ENCODE results near the gene VKORC1. TPM values are rescaled to one million over a fixed set of nuclear protein-coding genes. Genes with fewer than 3 reads are reported as not detected.
"Not testable (repeated sequence)": the region's sequence is repeated elsewhere in the genome, so short reads cannot be mapped to it uniquely, and the experiment has no call there.

The VKORC1 gene
- total RNA-seq, 2 experiments from 2014 or later: 67.3 to 72.3 TPM

- CTCF ChIA-PET: interaction anchor here (1.2 kb wide), 1 partner anchor 30 kb away, joined by 5 read pairs; no protein-coding TSS in a partner anchor
- H3K27ac Mint-ChIP-seq: no peak overlapping the region
- DNase-seq: no peak
- no peak overlapping the region for H3K4me3 Mint-ChIP-seq
- H3K27me3 Mint-ChIP-seq: no peaks in the 10 kb centered on the region
- POLR2A ChIA-PET: no interaction called here
- peaks cover 23% of the 10 kb centered on the region for H3K4me1 Mint-ChIP-seq (ENCODE audit: low read depth)
- intact Hi-C loops (cut with micrococcal nuclease): no loop called here
- peaks cover 12% of the 10 kb centered on the region for H3K36me3 Mint-ChIP-seq
- no peaks in the 10 kb centered on the region for H3K9me3 Mint-ChIP-seq
Observed at GRCh38 chr16:31111881-31112466, 17.4 kb upstream of the VKORC1 start.

GRCh38 chr16:31110106-31111034, 15.8 kb upstream of the VKORC1 start:
- Mint-ChIP-seq H3K27ac (no peak overlapping the region), H3K4me3 (no peak overlapping the region)
- CTCF ChIA-PET: interaction anchor here (1.2 kb wide), 1 partner anchor 32 kb away, joined by 3 read pairs; no protein-coding TSS in a partner anchor

DNA sequence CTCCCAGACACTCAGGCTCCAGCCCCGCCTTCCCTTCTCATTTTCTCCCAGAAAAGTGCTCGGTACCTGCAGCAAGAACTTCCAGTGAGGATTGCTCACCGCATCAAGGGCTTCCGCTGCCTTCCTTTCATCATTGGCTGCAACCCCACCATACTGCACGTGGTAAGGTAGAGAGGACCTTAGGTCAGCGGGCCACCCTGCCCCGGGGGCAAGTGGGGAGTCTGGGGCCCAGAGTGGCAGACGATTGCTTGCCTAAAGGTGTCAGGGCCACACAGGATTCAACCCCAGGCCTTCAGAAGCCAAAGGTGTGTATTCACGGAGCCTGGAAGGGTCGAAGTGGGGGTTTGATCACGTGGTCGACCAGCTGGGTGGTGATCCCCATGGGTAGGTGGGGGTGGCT, 15.0 kb upstream of the VKORC1 start:
- H3K27me3 Mint-ChIP-seq: no peaks in the 10 kb centered on the region
- peaks cover 12% of the 10 kb centered on the region for H3K36me3 Mint-ChIP-seq
- DNase-seq: no peak
- H3K9me3 Mint-ChIP-seq: no peaks in the 10 kb centered on the region
- ChIA-PET CTCF (interaction anchor here (1.2 kb wide), 2 partner anchors 33 to 125 kb away, joined by 3 read pairs; partner anchors contain the start of gene HSD3B7), POLR2A (no interaction called here)
- H3K4me3 Mint-ChIP-seq: peak overlapping the region; percentile 70
- H3K27ac Mint-ChIP-seq: no peak overlapping the region
- H3K4me1 Mint-ChIP-seq (ENCODE audit: low read depth): peaks cover 23% of the 10 kb centered on the region
- intact Hi-C loops (cut with micrococcal nuclease): loop anchor here (2.0 to 5.0 kb wide), 2 partner anchors 15 to 77 kb away; partner anchors contain the start of genes STX4 and VKORC1

More at GRCh38 chr16:31110106-31111034, 15.8 kb upstream of the VKORC1 start:
- intact Hi-C loops (cut with micrococcal nuclease): no loop called here
- POLR2A ChIA-PET: no interaction called here
- no peak for DNase-seq
- Mint-ChIP-seq H3K4me1 (ENCODE audit: low read depth) (peaks cover 23% of the 10 kb centered on the region), H3K9me3 (no peaks in the 10 kb centered on the region), H3K27me3 (no peaks in the 10 kb centered on the region), H3K36me3 (peaks cover 12% of the 10 kb centered on the region)

DNA sequence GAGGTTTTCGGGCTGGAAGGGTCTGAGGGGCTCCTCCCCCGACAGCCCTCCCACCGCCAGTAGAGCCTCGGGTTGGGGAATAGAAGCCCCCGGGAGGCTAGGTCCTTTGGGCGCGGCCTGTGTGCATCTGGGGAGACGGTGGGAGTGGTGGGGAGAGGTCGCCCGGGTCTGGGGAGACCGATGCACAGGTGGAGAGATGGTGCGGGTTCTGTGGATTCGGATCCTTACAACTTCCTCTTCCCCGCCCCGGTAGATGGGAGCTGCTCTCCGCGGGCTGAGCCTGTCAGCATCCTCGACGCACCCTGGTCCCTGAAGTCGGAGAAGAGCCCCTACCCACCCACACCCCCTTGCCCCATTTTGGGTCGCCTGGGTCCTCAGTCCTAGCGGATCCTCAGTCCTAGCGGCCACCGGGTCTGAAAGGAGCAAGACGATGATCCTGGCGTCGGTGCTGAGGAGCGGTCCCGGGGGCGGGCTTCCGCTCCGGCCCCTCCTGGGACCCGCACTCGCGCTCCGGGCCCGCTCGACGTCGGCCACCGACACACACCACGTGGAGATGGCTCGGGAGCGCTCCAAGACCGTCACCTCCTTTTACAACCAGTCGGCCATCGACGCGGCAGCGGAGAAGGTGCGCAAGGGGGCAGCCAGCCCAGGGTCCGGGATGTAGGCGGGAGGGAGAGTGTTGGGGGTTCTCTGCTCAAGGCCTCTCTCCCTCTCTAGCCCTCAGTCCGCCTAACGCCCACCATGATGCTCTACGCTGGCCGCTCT, 14.4 kb upstream of the VKORC1 start:
- H3K27me3 Mint-ChIP-seq: no peaks in the 10 kb centered on the region
- no peaks in the 10 kb centered on the region for H3K9me3 Mint-ChIP-seq
- CTCF ChIA-PET: interaction anchor here (1.2 kb wide), 1 partner anchor 124 kb away, joined by 3 read pairs; the partner anchor contains the start of gene HSD3B7
- no peak overlapping the region for H3K27ac Mint-ChIP-seq
- intact Hi-C loops (cut with micrococcal nuclease): loop anchor here (2.0 to 5.0 kb wide), 2 partner anchors 14 to 77 kb away; partner anchors contain the start of genes STX4 and VKORC1
- DNase-seq: no peak
- peak overlapping the region; percentile 76 for H3K4me3 Mint-ChIP-seq
- peaks cover 12% of the 10 kb centered on the region for H3K36me3 Mint-ChIP-seq
- POLR2A ChIA-PET: interaction anchor here (2.7 kb wide), 1 partner anchor 8 kb away, joined by 9 read pairs; the partner anchor contains the start of gene KAT8
- peaks cover 23% of the 10 kb centered on the region for H3K4me1 Mint-ChIP-seq (ENCODE audit: low read depth)

GRCh38 chr16:31108035-31108793, 13.6 kb upstream of the VKORC1 start, which contains the start of gene BCKDK:
BCKDK (plus strand) TSS chr16:31108386; CDS start chr16:31109224, 838 bp downstream.
- DNase-seq: peak; percentile 84
- H3K4me1 Mint-ChIP-seq (ENCODE audit: low read depth): peaks cover 18% of the 10 kb centered on the region
- intact Hi-C loops (cut with micrococcal nuclease): loop anchor here (2.0 to 5.0 kb wide), 2 partner anchors 13 to 76 kb away; partner anchors contain the start of genes STX4 and VKORC1
- peak within 1 kb of the TSS; percentile 80 for H3K4me3 Mint-ChIP-seq
- ChIA-PET CTCF (interaction anchor here (1.0 to 1.9 kb wide), 3 partner anchors 9 to 123 kb away, joined by 3 to 6 read pairs (median 4); partner anchors contain the start of genes HSD3B7 and KAT8), POLR2A (interaction anchor here (1.3 to 2.7 kb wide), 3 partner anchors 9 to 72 kb away, joined by 3 to 9 read pairs (median 5); partner anchors contain the start of genes FUS and KAT8)
- H3K27ac Mint-ChIP-seq: peak within 1 kb of the TSS; percentile 90
- H3K27me3 Mint-ChIP-seq: no peaks in the 10 kb centered on the region
- H3K36me3 Mint-ChIP-seq: peaks cover 12% of the 10 kb centered on the region
- H3K9me3 Mint-ChIP-seq: no peaks in the 10 kb centered on the region

DNA sequence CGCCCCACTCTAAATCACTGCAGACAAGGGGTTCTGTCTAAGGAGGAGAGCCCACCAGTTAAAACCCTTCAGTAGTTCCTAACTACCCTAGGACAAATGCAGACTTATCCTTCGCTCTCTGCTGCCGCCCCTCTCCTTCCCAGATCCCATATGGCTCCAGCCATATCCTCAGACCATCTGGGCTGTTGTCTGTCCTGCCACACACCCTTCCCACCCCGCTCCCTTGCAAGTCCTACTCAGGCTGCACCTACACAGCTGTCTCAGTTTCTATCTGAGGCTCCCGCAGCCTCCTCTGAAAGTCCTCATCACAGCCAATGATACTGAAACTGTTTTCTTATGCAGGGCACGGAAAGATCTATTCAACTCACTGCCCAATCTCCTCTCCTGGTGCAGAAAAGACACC, 12.9 kb upstream of the VKORC1 start:
- peak overlapping the region; percentile 90 for H3K27ac Mint-ChIP-seq
- peaks cover 18% of the 10 kb centered on the region for H3K4me1 Mint-ChIP-seq (ENCODE audit: low read depth)
- no peaks in the 10 kb centered on the region for H3K27me3 Mint-ChIP-seq
- ChIA-PET POLR2A (interaction anchor here (1.3 to 2.7 kb wide), 3 partner anchors 10 to 72 kb away, joined by 3 to 9 read pairs (median 5); partner anchors contain the start of genes FUS and KAT8), CTCF (interaction anchor here (1.0 to 1.9 kb wide), 3 partner anchors 10 to 353 kb away, joined by 3 to 6 read pairs (median 4); partner anchors contain the start of gene KAT8)
- intact Hi-C loops (cut with micrococcal nuclease): loop anchor here (2.0 to 5.0 kb wide), 2 partner anchors 35 to 75 kb away; partner anchors contain the start of gene STX4
- no peaks in the 10 kb centered on the region for H3K9me3 Mint-ChIP-seq
- peak overlapping the region; percentile 80 for H3K4me3 Mint-ChIP-seq
- peak; percentile 76 for DNase-seq
- H3K36me3 Mint-ChIP-seq: peaks cover 12% of the 10 kb centered on the region

- POLR2A ChIA-PET: interaction anchor here (1.3 to 2.7 kb wide), 3 partner anchors 11 to 73 kb away, joined by 3 to 9 read pairs (median 5); partner anchors contain the start of genes FUS and KAT8
- no peaks in the 10 kb centered on the region for H3K9me3 Mint-ChIP-seq
- H3K27me3 Mint-ChIP-seq: no peaks in the 10 kb centered on the region
- peak overlapping the region; percentile 90 for H3K27ac Mint-ChIP-seq
- peak overlapping the region; percentile 80 for H3K4me3 Mint-ChIP-seq
- CTCF ChIA-PET: interaction anchor here (1.0 to 1.9 kb wide), 2 partner anchors 11 to 353 kb away, joined by 3 to 6 read pairs; partner anchors contain the start of gene KAT8
- intact Hi-C loops (cut with micrococcal nuclease): loop anchor here (2.0 to 5.0 kb wide), 2 partner anchors 36 to 74 kb away; partner anchors contain the start of gene STX4
- peaks cover 10% of the 10 kb centered on the region for H3K36me3 Mint-ChIP-seq
- no peak for DNase-seq
- peaks cover 18% of the 10 kb centered on the region for H3K4me1 Mint-ChIP-seq (ENCODE audit: low read depth)
Observed at GRCh38 chr16:31106509-31107464, 12.2 kb upstream of the VKORC1 start.

DNA sequence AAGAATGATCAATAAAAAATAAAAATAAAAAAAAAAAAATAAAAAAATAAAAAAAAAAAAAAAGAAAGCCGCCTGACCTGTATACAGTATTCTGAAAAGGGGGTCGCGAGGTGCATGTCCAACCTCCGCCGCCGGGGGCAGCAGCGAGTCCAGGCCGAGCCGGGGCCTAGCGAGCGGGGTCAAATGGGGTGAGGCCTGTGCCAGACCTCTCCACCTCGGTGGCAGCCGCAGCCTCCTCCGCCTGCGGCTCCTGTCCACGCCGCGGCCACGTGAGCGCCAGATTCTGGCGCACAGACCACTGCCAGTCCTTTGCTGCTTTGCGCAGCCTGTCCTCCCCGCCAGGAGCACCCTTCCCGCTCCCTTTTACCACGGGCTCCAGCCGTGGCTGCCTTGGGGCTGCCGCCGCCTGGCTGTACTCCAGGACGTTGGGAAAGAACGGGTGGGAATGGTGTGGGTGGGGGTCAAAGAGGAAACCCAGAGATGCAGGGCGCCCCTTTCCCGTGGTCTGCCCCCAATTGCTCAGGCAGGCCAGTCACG, 11.1 kb upstream of the VKORC1 start:
- intact Hi-C loops (cut with micrococcal nuclease): loop anchor here (2.0 to 5.0 kb wide), 2 partner anchors 37 to 73 kb away; partner anchors contain the start of gene STX4

DNA sequence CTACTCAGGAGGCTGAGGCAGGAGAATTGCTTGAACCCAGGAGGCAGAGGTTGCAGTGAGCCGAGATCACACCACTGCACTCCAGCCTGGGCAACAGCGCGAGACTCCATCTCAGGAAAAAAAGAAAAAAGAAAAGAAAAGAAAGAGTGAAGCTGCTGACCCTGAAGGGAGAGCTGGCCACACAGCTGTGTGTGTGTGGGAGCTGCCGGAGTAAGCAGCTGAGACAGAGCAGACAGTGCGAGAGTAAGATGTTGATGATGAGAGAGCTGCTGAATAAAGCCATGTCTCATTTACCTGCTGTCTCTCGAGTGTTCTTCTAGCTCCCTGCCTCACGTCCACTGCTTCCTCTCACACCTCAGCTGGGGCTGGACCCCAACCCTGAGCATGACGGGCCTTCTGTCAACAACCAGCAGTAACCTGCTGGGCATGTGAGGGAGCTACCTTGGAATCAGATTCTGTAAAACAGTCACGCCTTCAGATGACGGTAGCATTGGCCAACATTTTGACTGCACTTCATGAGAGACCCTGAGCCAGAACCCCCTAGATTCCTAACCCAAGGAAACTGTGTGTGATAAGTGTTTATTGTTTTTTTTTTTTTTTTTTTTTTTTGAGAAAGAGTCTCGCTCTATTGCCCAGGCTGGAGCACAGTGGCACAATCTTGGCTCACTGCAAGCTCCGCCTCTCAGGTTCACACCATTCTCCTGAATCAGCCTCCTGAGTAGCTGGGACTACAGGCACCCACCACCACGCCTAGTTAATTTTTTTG, 6.5 kb upstream of the VKORC1 start:
- H3K9me3 Mint-ChIP-seq; DNase-seq; intact Hi-C loops (cut with micrococcal nuclease); POLR2A ChIA-PET; H3K4me1 Mint-ChIP-seq (ENCODE audit: low read depth); H3K4me3 Mint-ChIP-seq; H3K36me3 Mint-ChIP-seq; H3K27ac Mint-ChIP-seq; H3K27me3 Mint-ChIP-seq: not testable (repeated sequence)
- CTCF ChIA-PET: interaction anchor here (1.0 to 1.1 kb wide), 3 partner anchors 17 to 159 kb away, joined by 3 to 6 read pairs (median 3); partner anchors contain the start of gene KAT8

More for the DNA sequence above, 11.1 kb upstream of the VKORC1 start:
- H3K27ac Mint-ChIP-seq: peak overlapping the region; percentile 45
- ChIA-PET CTCF (no interaction called here), POLR2A (no interaction called here)
- H3K27me3 Mint-ChIP-seq: no peaks in the 10 kb centered on the region
- peaks cover 9% of the 10 kb centered on the region for H3K36me3 Mint-ChIP-seq
- no peak overlapping the region for H3K4me3 Mint-ChIP-seq
- peaks cover 18% of the 10 kb centered on the region for H3K4me1 Mint-ChIP-seq (ENCODE audit: low read depth)
- no peaks in the 10 kb centered on the region for H3K9me3 Mint-ChIP-seq
- peak; percentile 86 for DNase-seq
